ENCODE data around the gene TCHP.
"Not testable (repeated sequence)": the region's sequence is repeated elsewhere in the genome, so short reads cannot be mapped to it uniquely, and the experiment has no call there.

The TCHP gene

GRCh38 chr12:109927622-109928021, 27.5 kb downstream of the TCHP start:
- H3K79me2 ChIP-seq (ENCODE audit: low read length): no peaks in the 10 kb centered on the region
- H3K27ac ChIP-seq (ENCODE audit: low read length): no peak overlapping the region
- no peaks in the 10 kb centered on the region for H3K9me3 ChIP-seq (ENCODE audit: insufficient read depth, low read length)
- H3K27me3 ChIP-seq (ENCODE audit: low read depth, low read length): no peaks in the 10 kb centered on the region
- peaks cover 5% of the 10 kb centered on the region; the same call in 1 of the 2 replicates for H3K4me1 ChIP-seq (ENCODE audit: low read length)
- TF ChIP-seq CTCF (IDR thresholded peaks at IDR 0.05; ENCODE audit: low read depth, low read length) (peak; percentile 43), EZH2phosphoT487 (IDR thresholded peaks at IDR 0.05; ENCODE audit: low read depth) (no peak)
- H3K4me2 ChIP-seq (ENCODE audit: low read length): no peak overlapping the region
- peaks cover 29% of the 10 kb centered on the region for H3K36me3 ChIP-seq (replicated peaks; ENCODE audit: low read depth, low read length)
- H3K4me3 ChIP-seq (ENCODE audit: low read length): no peak overlapping the region
- H3K9ac ChIP-seq (ENCODE audit: low read length): no peak overlapping the region
- H2AFZ ChIP-seq (ENCODE audit: low read depth, low read length): no peak overlapping the region
- no peaks in the 10 kb centered on the region for H4K20me1 ChIP-seq (ENCODE audit: insufficient read depth, low read length)

DNA sequence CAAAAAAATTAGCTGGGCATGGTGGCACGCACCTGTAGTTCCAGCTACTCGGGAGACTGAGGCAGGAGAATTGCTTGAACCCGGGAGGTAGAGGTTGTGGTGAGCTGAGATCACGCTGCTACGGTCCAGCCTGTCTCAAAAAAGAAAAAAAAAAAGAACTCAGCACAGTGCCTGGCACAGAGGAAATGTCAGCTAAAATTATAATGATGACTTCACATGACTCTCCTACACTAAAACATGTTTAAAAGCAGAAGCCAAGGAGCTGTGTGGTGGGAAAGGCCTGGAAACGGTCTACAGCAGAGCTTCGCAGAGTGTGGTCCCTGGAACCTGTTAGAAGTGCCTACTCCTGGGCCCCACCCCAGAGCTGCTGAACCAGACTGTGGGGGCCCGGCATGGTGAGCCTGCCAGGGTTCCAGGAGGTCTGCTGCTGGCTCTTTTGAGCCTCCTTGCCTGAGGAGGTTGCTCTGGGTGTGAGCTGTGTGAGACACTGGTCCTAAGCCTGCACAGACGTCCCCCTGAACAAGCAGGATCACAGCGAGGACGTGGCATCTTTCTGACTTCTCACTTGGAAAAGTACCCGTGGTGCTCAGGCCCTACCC, 28.1 kb downstream of the TCHP start:
- TF ChIP-seq EZH2phosphoT487 (IDR thresholded peaks at IDR 0.05; ENCODE audit: low read depth): no peak
- no peak for TF ChIP-seq CTCF (IDR thresholded peaks at IDR 0.05; ENCODE audit: low read depth, low read length)
- H3K79me2 ChIP-seq (ENCODE audit: low read length): no peaks in the 10 kb centered on the region

GRCh38 chr12:109929326-109929725, 29.3 kb downstream of the TCHP start:
- not testable (repeated sequence) for H3K9me3 ChIP-seq (ENCODE audit: insufficient read depth, low read length); H4K20me1 ChIP-seq (ENCODE audit: insufficient read depth, low read length); H3K4me1 ChIP-seq (ENCODE audit: low read length); H3K79me2 ChIP-seq (ENCODE audit: low read length); H3K27me3 ChIP-seq (ENCODE audit: low read depth, low read length); H3K27ac ChIP-seq (ENCODE audit: low read length); H2AFZ ChIP-seq (ENCODE audit: low read depth, low read length); H3K4me3 ChIP-seq (ENCODE audit: low read length); H3K9ac ChIP-seq (ENCODE audit: low read length); H3K4me2 ChIP-seq (ENCODE audit: low read length)
- peaks cover 43% of the 10 kb centered on the region for H3K36me3 ChIP-seq (replicated peaks; ENCODE audit: low read depth, low read length)

More for the DNA sequence above, 28.1 kb downstream of the TCHP start:
- H3K4me2 ChIP-seq (ENCODE audit: low read length): no peak overlapping the region
- H3K4me3 ChIP-seq (ENCODE audit: low read length): no peak overlapping the region
- H4K20me1 ChIP-seq (ENCODE audit: insufficient read depth, low read length): no peaks in the 10 kb centered on the region
- H3K27me3 ChIP-seq (ENCODE audit: low read depth, low read length): no peaks in the 10 kb centered on the region
- H3K36me3 ChIP-seq (replicated peaks; ENCODE audit: low read depth, low read length): peaks cover 35% of the 10 kb centered on the region
- no peaks in the 10 kb centered on the region for H3K9me3 ChIP-seq (ENCODE audit: insufficient read depth, low read length)
- H2AFZ ChIP-seq (ENCODE audit: low read depth, low read length): no peak overlapping the region
- peaks cover 5% of the 10 kb centered on the region; the same call in 1 of the 2 replicates for H3K4me1 ChIP-seq (ENCODE audit: low read length)
- H3K9ac ChIP-seq (ENCODE audit: low read length): no peak overlapping the region
- H3K27ac ChIP-seq (ENCODE audit: low read length): no peak overlapping the region

- H4K20me1 ChIP-seq (ENCODE audit: insufficient read depth, low read length): no peaks in the 10 kb centered on the region
- TF ChIP-seq EZH2phosphoT487 (IDR thresholded peaks at IDR 0.05; ENCODE audit: low read depth) (no peak), CTCF (IDR thresholded peaks at IDR 0.05; ENCODE audit: low read depth, low read length) (no peak)
- H3K27me3 ChIP-seq (ENCODE audit: low read depth, low read length): no peaks in the 10 kb centered on the region
- H3K4me2 ChIP-seq (ENCODE audit: low read length): no peak overlapping the region
- H3K36me3 ChIP-seq (replicated peaks; ENCODE audit: low read depth, low read length): peaks cover 47% of the 10 kb centered on the region
- H3K4me1 ChIP-seq (ENCODE audit: low read length): no peaks in the 10 kb centered on the region
- no peak overlapping the region for H3K4me3 ChIP-seq (ENCODE audit: low read length)
- no peaks in the 10 kb centered on the region for H3K9me3 ChIP-seq (ENCODE audit: insufficient read depth, low read length)
- no peak overlapping the region for H2AFZ ChIP-seq (ENCODE audit: low read depth, low read length)
- no peaks in the 10 kb centered on the region for H3K79me2 ChIP-seq (ENCODE audit: low read length)
- no peak overlapping the region for H3K27ac ChIP-seq (ENCODE audit: low read length)
- H3K9ac ChIP-seq (ENCODE audit: low read length): no peak overlapping the region
Observed at GRCh38 chr12:109930028-109930800, 30.1 kb downstream of the TCHP start.
